ENCODE measurements around the gene MAP4K5.

Gene MAP4K5

GRCh38 chr14:50501642-50502041, 30.7 kb downstream of the MAP4K5 start:
- no peak for DNase-seq (ENCODE audit: low spot score)
- TF ChIP-seq CTCF (IDR thresholded peaks at IDR 0.05; ENCODE audit: extremely low read depth, missing control alignments): no peak

GRCh38 chr14:50497351-50497750, 35.0 kb downstream of the MAP4K5 start:
- DNase-seq (ENCODE audit: low spot score): no peak
- no peak for TF ChIP-seq CTCF (IDR thresholded peaks at IDR 0.05; ENCODE audit: extremely low read depth, missing control alignments)

GRCh38 chr14:50489851-50490250, 42.5 kb downstream of the MAP4K5 start:
- DNase-seq (ENCODE audit: low spot score): no peak
- TF ChIP-seq CTCF (IDR thresholded peaks at IDR 0.05; ENCODE audit: extremely low read depth, missing control alignments): no peak

GRCh38 chr14:50488521-50488920, 43.8 kb downstream of the MAP4K5 start:
- TF ChIP-seq CTCF (IDR thresholded peaks at IDR 0.05; ENCODE audit: extremely low read depth, missing control alignments): no peak
- DNase-seq (ENCODE audit: low spot score): no peak

- no peak for TF ChIP-seq CTCF (IDR thresholded peaks at IDR 0.05; ENCODE audit: extremely low read depth, missing control alignments)
- no peak for DNase-seq (ENCODE audit: low spot score)
Measured at GRCh38 chr14:50479041-50479440, 53.3 kb downstream of the MAP4K5 start.

GRCh38 chr14:50477760-50478159, 54.6 kb downstream of the MAP4K5 start:
- no peak for DNase-seq (ENCODE audit: low spot score)
- no peak for TF ChIP-seq CTCF (IDR thresholded peaks at IDR 0.05; ENCODE audit: extremely low read depth, missing control alignments)

GRCh38 chr14:50476134-50476533, 56.2 kb downstream of the MAP4K5 start:
- no peak for DNase-seq (ENCODE audit: low spot score)
- TF ChIP-seq CTCF (IDR thresholded peaks at IDR 0.05; ENCODE audit: extremely low read depth, missing control alignments): no peak

All from GM20000 (cell line).